GM21529 (cell line): Measurements from ENCODE around the gene STON2.
A peak's percentile ranks its signal among the peaks of the same experiment; 100 is the strongest.
"Not testable (repeated sequence)": the region's sequence is repeated elsewhere in the genome, so short reads cannot be mapped to it uniquely, and the experiment has no call there.

Experiments
- ATAC-seq: cut with Tn5 transposase; IDR thresholded peaks from one replicate; pipeline ENCODE4 v1.9.1; 2021; ENCODE audit not compliant: unreplicated experiment

STON2 gene

GRCh38 chr14:81269979-81270375 lies 130.1 kb downstream of the STON2 start:
- no peak for ATAC-seq

GRCh38 chr14:81269100-81269978 lies 130.8 kb downstream of the STON2 start:
- ATAC-seq = peak; percentile 81

- no peak for ATAC-seq
These were observed 132.1 kb downstream of the STON2 start for GRCh38 chr14:81268016-81268416.

- no peak for ATAC-seq
These were observed 134.4 kb downstream of the STON2 start for GRCh38 chr14:81265636-81266169.

- no peak for ATAC-seq
These were observed 135.5 kb downstream of the STON2 start for GRCh38 chr14:81264671-81265070.

- no peak for ATAC-seq
These were observed 136.2 kb downstream of the STON2 start for GRCh38 chr14:81263777-81264410.

- ATAC-seq = no peak
These were observed 138.9 kb downstream of the STON2 start for GRCh38 chr14:81261176-81261575.

GRCh38 chr14:81260732-81261131 lies 139.4 kb downstream of the STON2 start:
- ATAC-seq = no peak

- peak; percentile 70 for ATAC-seq
These were observed 143.7 kb downstream of the STON2 start for GRCh38 chr14:81256289-81256960.

- no peak for ATAC-seq
These were observed 147.8 kb downstream of the STON2 start for GRCh38 chr14:81252278-81252677.

- ATAC-seq = no peak
These were observed 152.8 kb downstream of the STON2 start for GRCh38 chr14:81247271-81247766.

GRCh38 chr14:81246461-81247270 lies 153.5 kb downstream of the STON2 start:
- no peak for ATAC-seq

- ATAC-seq = no peak
These were observed 154.4 kb downstream of the STON2 start for GRCh38 chr14:81245771-81246170.

GRCh38 chr14:81244431-81244830 lies 155.7 kb downstream of the STON2 start:
- ATAC-seq = not testable (repeated sequence)

- ATAC-seq = no peak
These were observed 156.6 kb downstream of the STON2 start for GRCh38 chr14:81243499-81243898.

- not testable (repeated sequence) for ATAC-seq
These were observed 163.3 kb downstream of the STON2 start for GRCh38 chr14:81236849-81237248.

GRCh38 chr14:81236138-81236537 lies 164.0 kb downstream of the STON2 start:
- no peak for ATAC-seq

GRCh38 chr14:81235096-81235495 lies 165.0 kb downstream of the STON2 start:
- peak; percentile 70 for ATAC-seq

GRCh38 chr14:81234278-81234677 lies 165.8 kb downstream of the STON2 start:
- no peak for ATAC-seq

- ATAC-seq = no peak
These were observed 166.5 kb downstream of the STON2 start for GRCh38 chr14:81233615-81234014.
